Muscle of leg (tissue), 11 donors: ENCODE results near the gene MPV17L2. TPM values are rescaled to one million over a fixed set of nuclear protein-coding genes. Genes with fewer than 3 reads are reported as not detected.
A peak's percentile ranks its signal among the peaks of the same experiment; 100 is the strongest.

Experiments used
- DNase-seq: peaks from one replicate; pipeline ENCODE4 v3.0.0; 2013
- H3K27ac ChIP-seq: one replicate; pipeline ENCODE4 v1.5.1; 2013; ENCODE audit warnings: mild to moderate bottlenecking, low read length, control low read depth
- H3K27me3 ChIP-seq: one replicate; pipeline ENCODE4 v1.6.1; 2013; ENCODE audit warnings: low read length; ENCODE audit not compliant: control insufficient read depth, insufficient read depth
- H3K36me3 ChIP-seq: one replicate; pipeline ENCODE4 v1.6.1; 2013; ENCODE audit warnings: low read length; ENCODE audit not compliant: control insufficient read depth, insufficient read depth
- H3K4me1 ChIP-seq: one replicate; pipeline ENCODE4 v1.6.1; 2013; ENCODE audit warnings: low read length; ENCODE audit not compliant: control insufficient read depth, insufficient read depth
- H3K4me3 ChIP-seq: one replicate; pipeline ENCODE4 v1.5.1; 2013; ENCODE audit warnings: low read length, control low read depth
- H3K9me3 ChIP-seq: replicated peaks from 2 replicates; pipeline ENCODE4 v1.6.1; 2013; ENCODE audit warnings: low read depth, low read length; ENCODE audit not compliant: control insufficient read depth
- WGBS: methylation state at CpG from one replicate; pipeline ENCODE4 v1.1.5; 2013; ENCODE audit warnings: missing lambda C conversion rate; ENCODE audit not compliant: insufficient coverage; 5-methylcytosine and 5-hydroxymethylcytosine counted together
- polyA plus RNA-seq, 8 donors: library from polyadenylated mRNA; unstranded; fragments of 120-200 nt; gene quantifications; one replicate each; pipeline versions ENCODE4 v1.2.1 to v1.2.3, GENCODE V29; 2013; ENCODE audit warnings: inconsistent platforms in 1 of 8, low replicate concordance in 1 of 8; ENCODE audit not compliant: insufficient read length in 8 of 8, insufficient read depth in 1 of 8
- total RNA-seq: library from RNA; stranded (reverse); fragments of 120-200 nt; gene quantifications from one replicate; pipeline ENCODE4 v1.2.4, GENCODE V29; 2013

Gene MPV17L2
- total and polyA plus RNA-seq, 9 donors = 3.7 to 7.9 (median 6.3) TPM

DNA sequence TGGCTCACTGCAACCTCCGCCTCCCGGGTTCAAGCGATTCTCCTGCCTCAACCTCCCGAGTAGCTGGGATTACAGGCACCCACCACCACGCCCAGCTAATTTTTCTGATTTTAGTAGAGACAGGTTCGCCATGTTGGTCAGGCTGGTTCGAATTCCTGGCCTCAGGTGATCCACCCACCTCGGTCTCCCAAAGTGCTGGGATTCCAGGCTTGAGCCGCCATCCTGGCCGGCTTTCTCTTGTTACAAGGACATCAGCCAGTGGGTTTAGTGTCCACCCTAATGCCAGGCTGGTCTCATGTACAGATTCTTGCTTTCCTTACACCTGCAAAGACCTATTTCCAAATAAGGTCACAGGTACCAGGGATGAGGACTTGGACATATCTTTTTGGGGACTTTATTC, 33.2 kb upstream of the MPV17L2 start:
- H3K36me3 ChIP-seq = peaks cover 47% of the 10 kb centered on the region
- no peak overlapping the region for H3K27ac ChIP-seq
- no peaks in the 10 kb centered on the region for H3K9me3 ChIP-seq
- no peak for DNase-seq
- H3K4me1 ChIP-seq = peaks cover 55% of the 10 kb centered on the region
- no peaks in the 10 kb centered on the region for H3K27me3 ChIP-seq
- 88% methylated on average over 9 of the region's 10 CpGs for WGBS
- H3K4me3 ChIP-seq = no peak overlapping the region

DNA sequence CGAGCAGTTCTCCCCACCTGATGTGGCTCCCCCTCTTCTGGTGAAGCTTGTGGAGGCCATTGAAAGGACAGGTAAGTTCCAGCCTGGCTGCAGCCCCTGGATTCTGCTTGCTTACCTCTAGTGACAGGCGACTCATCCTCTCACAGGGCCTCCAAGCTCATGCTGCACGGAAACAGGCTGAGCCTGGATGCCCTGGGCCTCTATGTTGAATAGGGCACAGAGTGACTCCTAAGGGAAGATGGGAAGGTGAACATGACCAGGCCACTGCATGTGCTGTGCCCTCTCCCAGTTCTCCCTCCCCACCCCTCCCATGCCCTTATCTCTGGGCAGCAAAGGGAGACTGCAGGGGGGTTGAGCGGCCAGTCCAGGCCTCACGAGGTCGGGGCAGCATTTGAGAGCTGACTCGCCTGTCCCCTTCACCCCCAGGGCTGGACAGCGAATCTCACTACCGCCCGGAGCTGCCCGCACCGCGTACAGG, 32.5 kb upstream of the MPV17L2 start:
- 61% methylated on average over 7 of the region's 13 CpGs for WGBS
- Histone ChIP-seq H3K9me3 (no peaks in the 10 kb centered on the region), H3K4me3 (peak overlapping the region; percentile 19), H3K36me3 (peaks cover 53% of the 10 kb centered on the region), H3K27me3 (no peaks in the 10 kb centered on the region), H3K4me1 (peaks cover 50% of the 10 kb centered on the region), H3K27ac (peak overlapping the region; percentile 51)
- DNase-seq = no peak

DNA sequence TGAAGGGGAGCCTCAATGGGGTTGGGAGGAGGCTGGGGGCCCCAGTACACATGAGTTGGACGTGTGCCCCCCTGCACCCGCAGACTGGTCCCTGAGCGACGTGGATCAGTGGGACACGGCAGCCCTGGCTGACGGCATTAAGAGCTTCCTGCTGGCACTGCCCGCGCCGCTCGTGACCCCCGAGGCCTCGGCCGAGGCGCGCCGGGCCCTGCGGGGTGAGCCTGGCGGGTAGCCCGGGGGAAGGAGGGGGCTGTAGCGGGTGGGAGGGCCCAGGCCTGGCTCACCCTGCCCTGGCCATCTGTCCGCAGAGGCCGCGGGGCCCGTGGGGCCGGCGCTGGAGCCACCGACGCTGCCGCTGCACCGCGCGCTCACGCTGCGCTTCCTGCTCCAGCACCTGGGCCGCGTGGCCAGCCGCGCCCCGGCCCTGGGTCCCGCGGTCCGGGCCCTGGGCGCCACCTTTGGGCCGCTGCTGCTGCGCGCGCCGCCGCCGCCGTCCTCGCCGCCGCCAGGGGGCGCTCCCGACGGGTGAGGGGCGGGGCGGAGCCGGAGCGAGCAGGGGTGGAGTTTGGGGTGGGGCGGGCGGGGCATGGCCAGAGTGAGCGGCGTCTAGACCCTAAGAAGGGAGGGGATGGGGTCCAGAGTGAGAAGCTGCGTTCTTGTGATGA, 31.9 kb upstream of the MPV17L2 start:
- peak overlapping the region; percentile 51 for H3K27ac ChIP-seq
- H3K9me3 ChIP-seq = no peaks in the 10 kb centered on the region
- peaks cover 46% of the 10 kb centered on the region for H3K4me1 ChIP-seq
- 4% methylated on average over 54 of the region's 66 CpGs for WGBS
- H3K4me3 ChIP-seq = peak overlapping the region; percentile 19
- H3K36me3 ChIP-seq = peaks cover 54% of the 10 kb centered on the region
- H3K27me3 ChIP-seq = no peaks in the 10 kb centered on the region
- peak; percentile 79 for DNase-seq

DNA sequence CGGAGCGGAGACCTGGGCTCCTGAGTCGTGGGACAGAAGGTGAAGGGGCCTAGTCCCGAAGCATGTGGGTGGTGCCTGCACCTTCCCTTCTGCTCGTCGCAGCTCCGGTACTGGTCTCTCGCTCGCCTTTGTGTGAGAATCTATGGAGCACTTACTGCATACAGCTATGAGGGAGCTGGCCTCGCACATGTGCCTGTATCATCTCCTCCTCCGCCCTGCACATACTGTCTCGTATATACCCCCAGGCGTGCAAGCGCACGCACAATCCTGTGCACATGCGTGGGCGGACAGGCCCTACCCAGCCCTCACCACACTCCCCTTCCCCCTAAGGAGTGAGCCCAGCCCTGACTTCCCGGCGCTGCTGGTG, 31.4 kb upstream of the MPV17L2 start:
- peaks cover 41% of the 10 kb centered on the region for H3K4me1 ChIP-seq
- H3K27ac ChIP-seq = no peak overlapping the region
- no peak overlapping the region for H3K4me3 ChIP-seq
- H3K27me3 ChIP-seq = no peaks in the 10 kb centered on the region
- no peak for DNase-seq
- peaks cover 54% of the 10 kb centered on the region for H3K36me3 ChIP-seq
- 49% methylated on average over 17 of the region's 19 CpGs for WGBS
- no peaks in the 10 kb centered on the region for H3K9me3 ChIP-seq

DNA sequence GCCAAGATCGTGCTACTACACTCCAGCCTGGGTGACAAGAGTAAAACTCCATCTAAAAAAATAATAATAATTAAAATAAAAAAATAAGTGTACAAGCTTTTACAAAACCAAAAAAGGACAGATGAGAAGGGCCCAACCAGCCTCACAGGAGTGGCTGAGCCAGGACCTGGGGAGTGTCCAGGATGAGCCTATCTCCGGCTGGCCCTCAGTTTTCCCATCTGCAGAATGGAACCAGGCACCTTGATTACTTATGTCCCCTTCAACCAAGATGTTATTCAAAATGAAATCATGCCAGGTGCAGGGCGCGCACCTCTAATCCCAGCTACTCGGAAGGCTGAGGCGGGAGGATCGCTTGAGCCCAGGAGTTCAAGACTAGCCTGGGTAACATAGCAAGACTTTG, 28.9 kb upstream of the MPV17L2 start:
- peaks cover 18% of the 10 kb centered on the region for H3K4me1 ChIP-seq
- H3K36me3 ChIP-seq = peaks cover 71% of the 10 kb centered on the region

DNA sequence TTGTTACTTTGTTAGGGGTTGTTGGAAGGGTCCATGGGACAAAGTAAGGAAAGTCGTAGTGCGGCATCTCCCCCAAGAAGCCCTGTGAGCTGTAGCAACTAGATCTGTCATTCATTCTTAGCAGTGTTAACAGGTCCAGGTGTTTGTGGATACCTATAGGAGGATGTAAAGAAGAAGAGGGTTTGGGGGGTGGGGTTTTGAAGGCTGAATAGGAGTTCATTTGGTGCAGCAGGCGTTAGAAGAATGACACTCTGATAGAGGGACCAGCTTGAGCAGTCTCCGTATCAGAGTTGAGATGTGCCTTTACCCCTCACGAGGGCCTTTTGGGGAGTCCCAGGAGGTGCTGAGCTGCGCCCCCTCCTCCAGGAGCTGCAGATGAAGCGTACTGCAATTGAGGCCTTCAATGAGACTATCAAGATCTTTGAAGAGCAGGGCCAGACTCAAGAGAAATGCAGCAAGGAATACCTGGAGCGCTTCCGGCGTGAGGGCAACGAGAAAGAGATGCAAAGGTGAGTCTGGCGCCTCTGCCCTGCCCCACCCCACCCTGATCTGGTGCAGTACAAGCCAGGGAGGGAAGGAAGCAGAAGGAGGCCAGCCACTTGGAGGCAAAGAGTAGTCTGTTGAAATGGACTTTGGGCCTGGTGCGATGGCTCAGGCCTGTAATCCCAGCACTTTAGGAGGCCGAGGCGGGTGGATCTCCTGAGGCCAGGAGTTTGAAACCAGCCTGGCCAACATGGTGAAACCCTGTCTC, 27.0 kb upstream of the MPV17L2 start:
- Histone ChIP-seq H3K4me1 (peaks cover 7% of the 10 kb centered on the region), H3K9me3 (no peaks in the 10 kb centered on the region), H3K36me3 (peaks cover 72% of the 10 kb centered on the region), H3K4me3 (no peak overlapping the region), H3K27me3 (no peaks in the 10 kb centered on the region), H3K27ac (no peak overlapping the region)
- DNase-seq = no peak
- WGBS = 97% methylated on average over 13 of the region's 15 CpGs

More for the DNA sequence above, 28.9 kb upstream of the MPV17L2 start:
- no peaks in the 10 kb centered on the region for H3K27me3 ChIP-seq
- H3K4me3 ChIP-seq = no peak overlapping the region
- H3K9me3 ChIP-seq = no peaks in the 10 kb centered on the region
- WGBS = 100% methylated on average over 1 of the region's 7 CpGs
- no peak overlapping the region for H3K27ac ChIP-seq
- no peak for DNase-seq

DNA sequence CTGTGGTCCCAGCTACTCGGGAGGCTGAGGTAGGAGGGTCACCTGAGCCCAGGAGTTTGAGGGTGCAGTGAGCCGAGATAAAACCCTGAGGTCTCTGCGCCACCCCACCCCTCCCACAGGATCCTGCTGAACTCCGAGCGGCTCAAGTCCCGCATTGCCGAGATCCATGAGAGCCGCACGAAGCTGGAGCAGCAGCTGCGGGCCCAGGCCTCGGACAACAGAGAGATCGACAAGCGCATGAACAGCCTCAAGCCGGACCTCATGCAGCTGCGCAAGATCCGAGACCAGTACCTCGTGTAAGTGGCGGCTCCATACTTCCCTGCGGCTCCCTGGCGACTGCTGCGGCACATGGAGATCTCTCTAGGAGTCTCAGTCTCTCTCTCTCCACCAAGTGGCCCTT, 26.0 kb upstream of the MPV17L2 start:
- peaks cover 72% of the 10 kb centered on the region for H3K36me3 ChIP-seq
- no peak overlapping the region for H3K4me3 ChIP-seq
- 86% methylated on average over 16 of the region's 21 CpGs for WGBS

DNA sequence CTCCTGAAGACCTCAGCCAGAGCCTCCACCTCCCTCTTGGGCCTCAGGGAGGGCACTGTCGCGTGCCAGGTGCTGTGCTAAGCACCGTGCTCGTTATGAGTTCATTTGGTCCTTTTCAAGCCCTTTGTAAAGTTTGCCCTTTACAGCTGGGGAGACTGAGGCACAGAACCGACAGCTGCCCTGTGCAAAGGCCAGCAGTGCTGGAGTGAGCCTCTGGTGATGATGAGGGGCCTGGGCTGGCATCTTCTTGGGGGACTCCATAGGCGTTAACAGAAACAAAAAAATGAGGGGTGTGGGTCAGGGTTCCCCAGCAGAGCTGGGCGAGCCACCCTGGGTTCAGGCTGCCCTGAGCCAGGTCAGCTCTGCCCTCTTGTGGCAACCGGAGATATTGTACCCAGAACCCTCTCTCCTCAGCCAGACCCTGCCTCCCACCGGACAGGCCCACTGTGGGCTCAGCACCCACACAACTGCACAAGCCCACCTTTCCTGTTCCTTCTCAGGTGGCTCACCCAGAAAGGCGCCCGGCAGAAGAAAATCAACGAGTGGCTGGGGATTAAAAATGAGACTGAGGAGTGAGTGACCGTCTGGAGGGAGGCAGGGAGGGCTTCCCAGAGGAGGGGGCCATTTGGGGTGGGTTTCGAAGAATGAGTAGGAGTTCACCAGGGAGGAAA, 24.9 kb upstream of the MPV17L2 start:
- 75% methylated on average over 8 of the region's 14 CpGs for WGBS
- peaks cover 2% of the 10 kb centered on the region for H3K27me3 ChIP-seq
- peak; percentile 33 for DNase-seq
- H3K9me3 ChIP-seq = no peaks in the 10 kb centered on the region
- H3K27ac ChIP-seq = no peak overlapping the region
- peaks cover 61% of the 10 kb centered on the region for H3K36me3 ChIP-seq
- H3K4me1 ChIP-seq = peaks cover 2% of the 10 kb centered on the region
- H3K4me3 ChIP-seq = no peak overlapping the region

More for the DNA sequence above, 26.0 kb upstream of the MPV17L2 start:
- Histone ChIP-seq H3K9me3 (no peaks in the 10 kb centered on the region), H3K27me3 (no peaks in the 10 kb centered on the region), H3K27ac (no peak overlapping the region), H3K4me1 (peaks cover 2% of the 10 kb centered on the region)
- DNase-seq = no peak

DNA sequence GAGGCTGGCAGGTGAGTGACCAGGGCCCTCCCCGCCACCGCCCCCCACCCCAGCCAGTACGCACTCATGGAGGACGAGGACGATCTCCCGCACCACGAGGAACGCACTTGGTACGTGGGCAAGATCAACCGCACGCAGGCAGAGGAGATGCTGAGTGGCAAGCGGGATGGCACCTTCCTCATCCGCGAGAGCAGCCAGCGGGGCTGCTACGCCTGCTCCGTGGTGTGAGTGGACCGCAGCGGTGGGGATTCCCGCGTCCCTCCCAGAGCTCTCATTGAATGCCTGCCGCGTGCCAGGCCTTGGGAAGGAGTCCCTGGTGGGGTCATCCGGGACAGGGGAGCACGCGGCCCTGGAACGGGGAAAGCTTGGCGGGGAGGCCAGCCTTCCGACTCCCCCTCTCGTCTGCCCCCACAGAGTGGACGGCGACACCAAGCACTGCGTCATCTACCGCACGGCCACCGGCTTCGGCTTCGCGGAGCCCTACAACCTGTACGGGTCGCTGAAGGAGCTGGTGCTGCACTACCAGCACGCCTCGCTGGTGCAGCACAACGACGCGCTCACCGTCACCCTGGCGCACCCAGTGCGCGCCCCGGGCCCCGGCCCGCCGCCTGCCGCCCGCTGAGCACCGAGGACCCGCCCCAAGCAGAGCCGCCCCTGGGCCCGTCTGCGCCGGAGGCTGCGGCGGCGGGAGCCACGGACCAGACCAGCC, 24.2 kb upstream of the MPV17L2 start:
- H3K27ac ChIP-seq = no peak overlapping the region
- H3K4me3 ChIP-seq = no peak overlapping the region
- no peaks in the 10 kb centered on the region for H3K9me3 ChIP-seq
- peaks cover 3% of the 10 kb centered on the region for H3K27me3 ChIP-seq
- H3K4me1 ChIP-seq = peaks cover 9% of the 10 kb centered on the region
- DNase-seq = no peak
- H3K36me3 ChIP-seq = peaks cover 56% of the 10 kb centered on the region
- WGBS = 94% methylated on average over 64 of the region's 66 CpGs
